Smooth muscle cell (in vitro differentiated cells): Measurements from ENCODE around the gene MAPK8IP3. TPM values are rescaled to one million over a fixed set of nuclear protein-coding genes. Genes with fewer than 3 reads are reported as not detected.

ENCODE experiments used
- DNase-seq: peaks from one replicate; lab custom pipeline; 2025; ENCODE audit not compliant: unreplicated experiment; lab: John Stamatoyannopoulos, UW
- H2AFZ ChIP-seq: fragments of 200-600 bp; sonication (generic); 2 replicates; pipeline ENCODE4 v1.6.0; 2016; ENCODE audit warnings: antibody characterized with exemption, low read depth, mild to moderate bottlenecking
- H3F3A ChIP-seq: fragments of 200-600 bp; sonication (generic); 2 replicates; pipeline ENCODE4 v1.6.0; 2017; ENCODE audit warnings: antibody characterized with exemption, low read depth
- H3K27ac ChIP-seq: fragments of 200-600 bp; sonication (generic); 2 replicates; pipeline ENCODE4 v1.5.1; 2016; ENCODE audit warnings: low read depth, mild to moderate bottlenecking
- H3K27me3 ChIP-seq: fragments of 200-600 bp; sonication (generic); 2 replicates; pipeline ENCODE4 v1.6.1; 2016; ENCODE audit warnings: low read depth, mild to moderate bottlenecking
- H3K36me3 ChIP-seq: fragments of 200-600 bp; sonication (generic); 2 replicates; pipeline ENCODE4 v1.5.1; 2016; ENCODE audit warnings: low read depth
- H3K4me1 ChIP-seq: fragments of 200-600 bp; sonication (generic); 2 replicates; pipeline ENCODE4 v1.5.1; 2016; ENCODE audit warnings: low read depth
- H3K4me2 ChIP-seq: fragments of 200-600 bp; sonication (generic); 2 replicates; pipeline ENCODE4 v1.6.0; 2016; ENCODE audit warnings: mild to moderate bottlenecking
- H3K4me3 ChIP-seq: fragments of 200-600 bp; sonication (generic); 2 replicates; pipeline ENCODE4 v1.5.1; 2016; ENCODE audit warnings: mild to moderate bottlenecking
- H3K79me2 ChIP-seq: fragments of 200-600 bp; sonication (generic); 2 replicates; pipeline ENCODE4 v1.6.0; 2016; ENCODE audit warnings: low read depth, mild to moderate bottlenecking
- H3K9ac ChIP-seq: fragments of 200-600 bp; sonication (generic); 2 replicates; pipeline ENCODE4 v1.6.0; 2016; ENCODE audit warnings: low read depth
- H3K9me3 ChIP-seq: fragments of 200-600 bp; sonication (generic); replicated peaks from 2 replicates; pipeline ENCODE4 v1.5.1; 2016; ENCODE audit warnings: low read depth
- H4K20me1 ChIP-seq: fragments of 200-600 bp; sonication (generic); 2 replicates; pipeline ENCODE4 v1.6.0; 2016; ENCODE audit warnings: low read depth
- WGBS: methylation state at CpG from one replicate; pipeline ENCODE4 v1.1.7; 2016; ENCODE audit warnings: low lambda C conversion rate; 5-methylcytosine and 5-hydroxymethylcytosine counted together
- polyA plus RNA-seq: library from polyadenylated mRNA; unstranded; fragments of >200 nt; fragmentation: Nextera tagmentation; extraction: Ambion mirVana; gene quantifications from 2 replicates; pipeline ENCODE4 v1.2.1, GENCODE V29; 2016
- total RNA-seq: library from RNA; depleted of rRNA; stranded (reverse); fragments of >200 nt; gene quantifications from 2 replicates; pipeline ENCODE4 v1.2.3, GENCODE V29; 2014
- TF ChIP-seq, protein P1 (sequence below): fragments of 200-600 bp; sonication (generic); IDR thresholded peaks from 2 replicates; pipeline ENCODE4 v1.5.1; 2017; ENCODE audit warnings: borderline replicate concordance, mild to moderate bottlenecking, antibody characterized with exemption; ENCODE audit not compliant: insufficient read depth, poor library complexity, severe bottlenecking

The MAPK8IP3 gene
- total and polyA plus RNA-seq, 2 experiments from 2014 or later = 43.6 to 47.8 TPM

DNA sequence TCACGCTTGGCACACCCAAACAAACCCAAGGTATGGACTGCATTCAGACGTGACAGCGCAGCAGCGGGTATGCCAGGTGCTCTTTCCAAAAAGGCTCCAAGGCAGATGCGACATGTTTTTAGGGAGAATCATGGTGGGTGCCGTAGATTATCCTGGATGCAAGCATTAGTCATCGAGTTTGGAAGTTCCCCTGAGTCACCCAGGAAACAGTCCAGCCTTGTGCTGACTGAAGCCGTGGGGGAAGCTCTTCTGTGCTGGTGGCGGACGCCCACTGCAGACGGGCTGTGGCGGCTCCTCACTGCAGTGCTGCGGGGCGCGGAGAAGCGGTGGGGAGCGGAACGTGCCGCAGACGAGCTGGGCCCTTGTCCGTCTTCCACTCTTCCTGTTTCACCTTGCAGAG lies 14.0 kb upstream of the MAPK8IP3 start:
- H3K27me3 ChIP-seq = no peaks in the 10 kb centered on the region
- no peak for DNase-seq
- WGBS = 52% methylated on average over 21 of the region's 21 CpGs
- peak overlapping the region; percentile 97 for H3K27ac ChIP-seq
- H3F3A ChIP-seq = peaks cover 24% of the 10 kb centered on the region
- peaks cover 69% of the 10 kb centered on the region for H3K79me2 ChIP-seq
- H3K9me3 ChIP-seq = no peaks in the 10 kb centered on the region
- no peaks in the 10 kb centered on the region for H3K4me1 ChIP-seq
- peaks cover 11% of the 10 kb centered on the region for H3K36me3 ChIP-seq
- peaks cover 20% of the 10 kb centered on the region for H4K20me1 ChIP-seq
- TF ChIP-seq, protein P1, sequence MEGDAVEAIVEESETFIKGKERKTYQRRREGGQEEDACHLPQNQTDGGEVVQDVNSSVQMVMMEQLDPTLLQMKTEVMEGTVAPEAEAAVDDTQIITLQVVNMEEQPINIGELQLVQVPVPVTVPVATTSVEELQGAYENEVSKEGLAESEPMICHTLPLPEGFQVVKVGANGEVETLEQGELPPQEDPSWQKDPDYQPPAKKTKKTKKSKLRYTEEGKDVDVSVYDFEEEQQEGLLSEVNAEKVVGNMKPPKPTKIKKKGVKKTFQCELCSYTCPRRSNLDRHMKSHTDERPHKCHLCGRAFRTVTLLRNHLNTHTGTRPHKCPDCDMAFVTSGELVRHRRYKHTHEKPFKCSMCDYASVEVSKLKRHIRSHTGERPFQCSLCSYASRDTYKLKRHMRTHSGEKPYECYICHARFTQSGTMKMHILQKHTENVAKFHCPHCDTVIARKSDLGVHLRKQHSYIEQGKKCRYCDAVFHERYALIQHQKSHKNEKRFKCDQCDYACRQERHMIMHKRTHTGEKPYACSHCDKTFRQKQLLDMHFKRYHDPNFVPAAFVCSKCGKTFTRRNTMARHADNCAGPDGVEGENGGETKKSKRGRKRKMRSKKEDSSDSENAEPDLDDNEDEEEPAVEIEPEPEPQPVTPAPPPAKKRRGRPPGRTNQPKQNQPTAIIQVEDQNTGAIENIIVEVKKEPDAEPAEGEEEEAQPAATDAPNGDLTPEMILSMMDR = no peak
- H3K4me2 ChIP-seq = peak overlapping the region; percentile 40
- peak overlapping the region; percentile 75 for H3K9ac ChIP-seq
- no peak overlapping the region for H2AFZ ChIP-seq
- no peak overlapping the region for H3K4me3 ChIP-seq

DNA sequence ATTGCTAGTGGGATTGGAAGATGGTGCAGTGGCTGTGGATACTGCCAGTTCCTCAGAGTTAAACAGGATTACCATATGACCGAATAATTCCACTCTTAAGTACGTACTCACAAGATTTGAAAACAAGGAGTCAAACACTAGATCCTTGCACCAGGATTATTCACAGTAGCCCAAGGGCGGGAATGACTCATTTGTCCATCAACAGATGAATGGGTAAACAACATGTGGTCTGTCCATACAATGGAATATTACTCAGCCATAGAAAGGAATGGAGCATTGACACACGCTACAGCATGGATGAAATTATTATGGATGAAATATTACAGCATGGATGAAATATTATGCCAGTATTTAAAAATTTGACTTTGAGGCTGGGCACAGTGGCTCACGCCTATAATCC lies 9.1 kb upstream of the MAPK8IP3 start:
- Histone ChIP-seq H3K27ac (no peak overlapping the region), H3K36me3 (peaks cover 9% of the 10 kb centered on the region), H3K9ac (no peak overlapping the region), H3K4me1 (no peaks in the 10 kb centered on the region), H3K4me3 (no peak overlapping the region), H3K4me2 (no peak overlapping the region), H2AFZ (no peak overlapping the region), H3K79me2 (peaks cover 39% of the 10 kb centered on the region), H4K20me1 (no peaks in the 10 kb centered on the region), H3K27me3 (no peaks in the 10 kb centered on the region), H3F3A (peaks cover 8% of the 10 kb centered on the region), H3K9me3 (no peaks in the 10 kb centered on the region)
- WGBS = 91% methylated on average over 5 of the region's 5 CpGs
- no peak for DNase-seq
- TF ChIP-seq, protein P1 = no peak

DNA sequence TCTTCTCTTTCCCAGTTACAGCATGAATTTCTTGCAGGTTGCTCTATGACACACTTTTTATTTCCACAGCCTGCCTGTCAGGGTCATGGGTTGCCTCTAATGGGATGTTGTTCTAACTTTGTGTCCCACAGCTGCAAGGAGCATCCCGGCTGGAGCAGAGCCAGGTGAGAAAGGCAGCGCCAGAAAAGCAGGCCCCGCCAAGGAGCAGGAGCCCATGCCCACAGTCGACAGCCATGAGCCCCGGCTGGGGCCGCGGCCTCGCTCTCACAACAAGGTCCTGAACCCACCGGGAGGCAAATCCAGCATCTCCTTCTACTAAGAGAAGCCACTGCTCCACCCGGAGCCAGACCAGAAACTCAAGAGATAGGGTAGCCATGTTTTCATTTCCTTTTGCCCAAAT lies 7.3 kb upstream of the MAPK8IP3 start:
- H2AFZ ChIP-seq = no peak overlapping the region
- no peak overlapping the region for H3K4me3 ChIP-seq
- peaks cover 5% of the 10 kb centered on the region for H3K36me3 ChIP-seq
- H3K9ac ChIP-seq = no peak overlapping the region
- no peaks in the 10 kb centered on the region for H3K9me3 ChIP-seq
- TF ChIP-seq, protein P1 = no peak
- 99% methylated on average over 10 of the region's 10 CpGs for WGBS
- H3K27me3 ChIP-seq = no peaks in the 10 kb centered on the region
- H3F3A ChIP-seq = peaks cover 3% of the 10 kb centered on the region
- H3K27ac ChIP-seq = no peak overlapping the region
- peaks cover 27% of the 10 kb centered on the region for H3K79me2 ChIP-seq
- no peak overlapping the region for H3K4me2 ChIP-seq
- no peaks in the 10 kb centered on the region for H4K20me1 ChIP-seq
- no peaks in the 10 kb centered on the region for H3K4me1 ChIP-seq
- DNase-seq = no peak

DNA sequence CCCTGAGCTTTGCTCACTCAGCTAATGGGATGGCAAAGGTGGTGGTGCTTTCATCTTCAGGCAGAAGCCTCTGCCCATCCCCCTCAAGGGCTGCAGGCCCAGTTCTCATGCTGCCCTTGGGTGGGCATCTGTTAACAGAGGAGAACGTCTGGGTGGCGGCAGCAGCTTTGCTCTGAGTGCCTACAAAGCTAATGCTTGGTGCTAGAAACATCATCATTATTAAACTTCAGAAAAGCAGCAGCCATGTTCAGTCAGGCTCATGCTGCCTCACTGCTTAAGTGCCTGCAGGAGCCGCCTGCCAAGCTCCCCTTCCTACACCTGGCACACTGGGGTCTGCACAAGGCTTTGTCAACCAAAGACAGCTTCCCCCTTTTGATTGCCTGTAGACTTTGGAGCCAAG lies 5.7 kb upstream of the MAPK8IP3 start:
- H3K9ac ChIP-seq = no peak overlapping the region
- no peak overlapping the region for H3K27ac ChIP-seq
- no peaks in the 10 kb centered on the region for H3K27me3 ChIP-seq
- WGBS = 97% methylated on average over 3 of the region's 3 CpGs
- no peak overlapping the region for H2AFZ ChIP-seq
- H3K4me3 ChIP-seq = no peak overlapping the region
- no peak overlapping the region for H3K4me2 ChIP-seq
- no peaks in the 10 kb centered on the region for H4K20me1 ChIP-seq
- DNase-seq = no peak
- peaks cover 4% of the 10 kb centered on the region for H3K4me1 ChIP-seq
- TF ChIP-seq, protein P1 = no peak
- peaks cover 5% of the 10 kb centered on the region for H3K36me3 ChIP-seq
- H3F3A ChIP-seq = peaks cover 13% of the 10 kb centered on the region
- peaks cover 12% of the 10 kb centered on the region for H3K79me2 ChIP-seq
- no peaks in the 10 kb centered on the region for H3K9me3 ChIP-seq
